NCI-H1092 (cell line): ENCODE data around the gene TEDC2.

Experiments
- DNase-seq: peaks from one replicate; lab custom pipeline; 2025; lab: John Stamatoyannopoulos, UW

Gene TEDC2

DNA sequence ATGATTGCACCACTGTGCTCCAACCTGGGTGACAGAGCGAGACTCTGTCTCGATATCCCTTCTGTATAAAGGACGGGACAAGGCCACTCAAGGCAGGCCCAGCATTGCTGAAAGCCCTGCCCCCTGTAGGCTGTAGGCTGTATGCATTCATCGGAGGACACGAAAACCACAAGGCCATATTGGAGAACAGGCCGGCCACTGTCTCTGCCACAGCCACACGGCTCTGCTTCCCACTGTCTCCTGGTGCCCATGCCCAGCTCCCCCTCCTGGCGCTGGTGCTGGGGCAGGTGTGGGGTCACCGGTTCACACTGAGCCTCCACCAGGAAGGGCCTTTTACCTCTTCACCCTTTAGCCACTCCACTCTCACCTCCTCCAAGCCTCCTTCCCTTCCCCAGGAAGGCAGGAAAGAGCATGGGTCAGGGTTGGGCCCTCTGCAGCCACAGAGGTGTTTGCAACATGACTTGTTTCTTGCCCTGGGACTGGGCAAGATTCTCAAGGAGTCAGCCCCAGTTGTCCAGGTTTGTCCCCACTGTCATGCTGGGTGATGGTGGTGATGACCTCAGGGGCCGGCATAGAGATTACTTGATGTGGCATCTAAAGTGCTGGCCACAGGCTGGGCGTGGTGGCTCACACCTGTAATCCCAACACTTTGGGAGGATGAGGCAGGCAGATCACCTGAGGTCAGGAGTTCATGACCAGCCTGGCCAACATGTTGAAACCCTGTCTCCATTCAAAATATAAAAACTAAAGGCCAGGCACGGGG lies 5.9 kb downstream of the TEDC2 start:
- DNase-seq, result no peak

DNA sequence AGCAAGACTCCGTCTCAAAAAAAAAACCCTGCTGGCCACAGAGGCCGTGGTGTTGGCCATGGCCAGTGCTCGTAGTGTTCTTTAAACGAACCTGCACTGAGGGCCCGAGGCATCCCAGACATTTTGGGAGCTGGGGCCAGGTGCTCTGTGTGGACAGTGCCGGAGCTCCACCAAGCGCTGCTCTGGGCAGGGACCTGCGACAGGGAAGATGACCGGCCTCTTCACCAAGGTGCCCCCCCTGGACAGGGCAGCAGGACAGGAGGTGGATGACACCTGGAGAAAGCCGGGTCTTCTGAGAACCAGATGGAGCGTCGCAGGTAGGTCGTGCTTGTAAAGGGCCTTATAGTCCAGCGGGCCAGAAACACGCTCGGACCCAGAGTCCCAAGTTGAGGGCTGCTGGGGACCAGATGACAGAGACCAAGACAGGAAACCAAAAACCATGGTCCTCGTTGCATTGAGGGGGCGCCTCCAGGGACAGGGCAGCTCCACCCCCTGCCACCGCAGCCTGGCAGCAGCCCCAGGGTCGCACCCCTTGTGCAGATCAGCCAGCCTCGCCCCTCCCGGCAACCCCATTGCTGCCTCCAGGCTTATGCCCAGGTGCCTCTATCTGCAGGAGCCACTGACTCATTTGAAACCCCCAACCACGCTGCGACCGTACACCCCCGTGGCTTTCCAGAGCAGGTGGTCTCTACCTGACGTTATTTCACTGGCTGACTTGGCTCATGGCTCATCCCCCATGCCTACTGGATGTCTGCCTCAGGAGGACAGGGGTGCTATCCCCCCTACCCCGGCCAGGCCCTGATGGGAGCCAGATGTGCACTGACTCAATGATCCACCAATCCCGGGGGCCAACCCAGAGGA lies 7.0 kb downstream of the TEDC2 start:
- DNase-seq, result no peak

DNA sequence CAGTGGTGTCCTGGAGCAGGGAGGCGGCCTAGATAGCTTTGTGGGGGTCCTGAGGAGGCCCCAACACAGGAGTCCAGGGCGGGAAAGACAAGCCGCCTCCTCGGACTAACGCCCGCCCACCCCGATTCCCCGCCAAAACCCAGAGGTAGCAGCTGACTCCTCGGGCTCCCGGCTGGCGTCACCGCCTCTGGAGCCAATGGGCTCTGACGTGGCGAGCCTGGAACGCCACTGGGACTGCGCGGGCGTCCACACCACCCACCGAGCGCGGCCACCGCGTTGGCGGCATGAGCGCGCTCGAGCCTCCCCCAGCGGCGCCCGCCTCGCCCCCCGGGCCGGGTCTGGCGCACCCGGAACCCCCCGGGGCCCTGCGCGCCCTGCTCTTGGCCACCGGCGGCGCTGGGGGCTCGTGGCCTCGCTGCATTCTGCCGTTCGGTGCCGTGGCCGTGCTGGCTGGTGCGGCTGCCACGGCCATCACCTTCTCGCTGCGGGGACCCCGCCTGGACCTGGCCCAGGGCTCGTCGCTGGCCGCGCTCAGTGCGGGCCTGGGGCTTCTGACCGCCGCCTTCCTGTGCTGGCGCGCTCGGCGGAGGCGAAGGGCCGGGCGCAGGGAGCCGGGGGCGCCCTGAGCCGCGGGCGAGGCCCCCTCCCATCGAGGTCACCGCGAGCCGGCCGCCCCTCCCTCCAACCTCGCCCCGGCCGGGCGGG lies 7.8 kb downstream of the TEDC2 start:
- peak; percentile 86 for DNase-seq

DNA sequence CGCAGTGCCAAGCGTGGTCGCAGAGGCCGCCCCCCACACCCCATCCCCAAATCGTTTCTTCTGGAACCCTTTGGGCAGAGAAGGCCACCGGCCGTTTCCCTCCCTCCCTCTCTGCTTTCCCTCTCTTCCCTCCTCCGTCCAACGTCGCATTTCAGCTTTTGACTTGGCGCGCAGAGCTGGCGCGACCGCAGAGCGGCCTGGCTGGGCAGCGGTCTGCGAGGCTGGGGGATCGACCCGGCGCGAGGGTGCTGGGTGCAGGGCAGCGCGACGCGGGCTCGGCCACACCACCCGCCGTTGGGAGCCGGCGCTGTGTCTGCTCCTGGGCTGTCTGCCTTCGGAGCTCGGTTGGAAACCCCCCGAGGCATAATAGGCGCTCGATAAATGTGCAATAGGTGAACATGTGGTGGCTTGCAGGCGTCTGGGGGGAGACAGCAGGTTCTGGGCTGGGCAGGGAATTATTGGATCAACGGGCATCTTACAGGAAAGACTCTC lies 8.4 kb downstream of the TEDC2 start:
- peak; percentile 87 for DNase-seq

DNA sequence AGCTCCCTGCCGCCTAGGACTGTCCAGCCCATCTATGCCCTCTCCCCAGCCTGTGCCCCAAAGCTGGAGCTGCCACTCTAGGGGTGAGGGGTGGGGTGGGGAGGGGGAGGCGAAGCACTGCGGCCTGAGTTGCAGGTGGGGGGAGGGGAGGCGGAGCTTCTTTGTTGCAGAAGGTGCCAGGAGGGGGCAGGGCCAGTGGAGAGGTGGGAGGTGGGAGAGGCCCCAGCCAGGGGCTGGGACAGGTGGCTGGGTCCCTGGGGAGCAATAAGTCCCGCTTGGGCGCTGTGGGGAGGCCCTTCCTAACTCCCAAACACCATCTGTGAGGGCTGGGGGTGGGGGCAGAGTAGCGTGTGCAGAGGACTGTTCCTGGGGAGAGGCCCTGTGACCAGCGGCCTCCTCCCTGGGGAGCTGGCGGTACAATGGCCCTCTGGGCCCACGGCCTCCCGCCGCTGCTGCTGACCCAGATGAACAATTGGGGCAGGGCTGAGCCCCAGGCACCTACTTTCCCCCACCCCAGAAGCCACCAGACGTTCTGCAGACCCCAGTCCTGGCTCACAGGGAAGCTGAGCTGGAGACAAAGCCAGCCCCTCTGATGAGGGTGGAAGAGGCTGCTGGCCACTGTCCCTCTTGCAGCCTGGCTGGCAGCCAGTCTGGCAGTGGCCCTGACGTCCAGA lies 9.0 kb downstream of the TEDC2 start:
- DNase-seq, result peak; percentile 96

DNA sequence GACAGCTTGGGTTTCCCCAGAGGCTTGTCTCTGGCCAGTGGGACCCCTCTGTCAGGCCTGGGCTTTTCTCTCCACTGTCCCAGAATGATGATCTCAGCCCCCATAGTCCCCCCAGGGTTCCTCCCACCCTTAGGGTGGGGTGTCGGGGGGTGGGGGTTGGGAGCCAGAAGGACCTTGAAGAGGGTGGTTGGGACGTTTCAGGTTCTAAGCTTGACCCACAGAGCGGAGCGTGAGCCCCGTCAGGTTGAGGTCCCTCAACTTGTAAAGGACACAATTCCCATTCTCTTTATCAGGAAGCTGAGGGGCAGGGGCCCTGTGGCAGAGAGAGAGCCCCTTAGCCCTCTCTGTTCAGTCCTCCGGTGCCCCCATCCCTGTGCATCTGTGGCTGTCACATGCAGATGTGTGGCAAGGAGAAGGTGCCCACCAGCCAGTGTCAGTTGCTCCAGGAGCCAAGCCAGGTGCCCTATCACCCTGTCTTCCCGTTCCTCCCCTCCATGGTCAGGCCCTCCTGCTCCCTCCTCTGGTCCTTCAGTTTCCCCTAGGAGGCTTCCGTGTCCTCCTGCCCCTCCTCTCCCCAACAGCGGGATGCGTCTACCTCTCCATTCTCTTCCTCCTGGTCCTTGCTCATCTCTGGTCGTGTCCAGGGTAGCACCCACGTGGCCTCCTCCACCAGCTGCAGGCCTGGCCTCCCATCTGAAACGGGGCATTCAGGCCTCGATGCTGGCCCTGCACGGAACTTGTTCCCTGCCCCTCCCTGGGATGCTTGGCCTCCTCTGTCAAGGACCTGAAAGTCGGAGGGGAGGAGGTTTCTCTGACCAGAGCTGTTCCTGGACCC lies 9.7 kb downstream of the TEDC2 start:
- DNase-seq, result peak; percentile 29

DNA sequence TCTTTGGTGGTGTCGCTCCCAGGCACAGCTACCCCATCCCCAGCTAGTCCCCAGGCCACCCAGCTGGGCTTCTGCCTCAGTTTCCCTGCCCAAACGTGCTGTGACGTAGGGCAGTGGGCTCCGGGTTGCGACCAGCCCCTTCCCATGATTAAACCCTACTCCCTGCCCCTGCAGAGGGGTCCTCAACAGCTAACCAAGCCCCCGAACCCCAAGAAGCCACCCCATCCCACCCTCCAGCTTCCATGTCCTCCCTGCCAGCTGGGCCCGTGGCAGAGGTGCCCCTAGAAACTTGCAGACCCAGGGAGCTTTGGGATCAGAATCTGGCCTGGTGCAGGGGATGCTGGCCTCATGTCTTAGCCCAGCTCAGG lies 10.3 kb downstream of the TEDC2 start:
- no peak for DNase-seq

DNA sequence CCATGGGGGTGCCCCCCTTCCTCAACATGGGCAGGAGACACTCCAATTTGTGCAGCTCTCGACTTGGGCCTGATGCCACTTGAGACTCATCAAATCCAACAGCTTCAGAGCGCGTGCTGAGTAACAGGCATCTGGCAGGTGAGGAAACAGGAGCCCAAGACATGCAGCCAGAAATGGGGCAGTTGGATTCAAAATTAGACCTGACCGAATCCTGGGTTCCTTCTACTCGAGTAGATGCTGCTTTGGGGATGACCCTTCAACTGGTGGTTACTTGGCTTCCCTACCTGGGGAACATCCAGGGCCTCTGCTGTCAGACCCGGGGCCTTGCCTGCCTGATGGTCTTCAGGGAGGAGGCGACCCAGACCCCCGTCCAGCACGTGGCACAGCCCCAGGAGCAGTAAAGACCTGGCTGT lies 10.7 kb downstream of the TEDC2 start:
- DNase-seq, result peak; percentile 72

DNA sequence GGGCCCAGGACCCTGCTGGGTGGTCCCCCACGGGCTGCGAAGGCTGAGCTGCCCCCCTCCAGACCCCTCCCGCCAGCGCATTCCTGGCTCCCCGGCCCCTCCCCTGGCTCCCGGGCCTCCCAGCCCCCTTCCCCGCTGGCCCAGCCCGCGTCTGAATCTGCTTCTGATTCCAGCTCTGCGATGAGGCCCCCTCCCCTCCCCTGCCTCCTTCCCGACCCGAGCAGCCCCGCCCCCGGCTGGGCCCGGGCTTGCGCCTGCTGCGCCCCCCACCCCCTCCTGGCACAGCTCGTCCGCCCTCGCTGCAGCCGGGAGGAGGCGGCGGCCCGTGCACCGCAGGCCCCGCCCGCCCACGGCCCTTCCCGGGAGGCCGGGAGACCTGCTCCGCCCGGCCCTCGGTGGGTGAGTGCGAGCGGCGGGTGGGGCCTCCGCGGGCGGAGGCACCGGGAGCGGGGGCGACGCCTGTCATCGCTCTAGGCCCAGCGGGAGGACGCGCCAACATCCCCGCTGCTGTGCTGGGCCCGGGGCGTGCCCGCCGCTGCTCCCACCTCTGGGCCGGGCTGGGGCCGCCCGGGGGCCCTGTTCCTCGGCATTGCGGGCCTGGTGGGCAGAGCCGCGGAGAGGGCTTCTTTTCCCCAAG lies 11.2 kb downstream of the TEDC2 start, which contains the start of gene NTN3:
TSS of gene NTN3 (plus strand) at position 282 of the 637 bp plus-strand sequence. CDS start 405 bp downstream, outside the sequence.
- DNase-seq, result peak; percentile 78

DNA sequence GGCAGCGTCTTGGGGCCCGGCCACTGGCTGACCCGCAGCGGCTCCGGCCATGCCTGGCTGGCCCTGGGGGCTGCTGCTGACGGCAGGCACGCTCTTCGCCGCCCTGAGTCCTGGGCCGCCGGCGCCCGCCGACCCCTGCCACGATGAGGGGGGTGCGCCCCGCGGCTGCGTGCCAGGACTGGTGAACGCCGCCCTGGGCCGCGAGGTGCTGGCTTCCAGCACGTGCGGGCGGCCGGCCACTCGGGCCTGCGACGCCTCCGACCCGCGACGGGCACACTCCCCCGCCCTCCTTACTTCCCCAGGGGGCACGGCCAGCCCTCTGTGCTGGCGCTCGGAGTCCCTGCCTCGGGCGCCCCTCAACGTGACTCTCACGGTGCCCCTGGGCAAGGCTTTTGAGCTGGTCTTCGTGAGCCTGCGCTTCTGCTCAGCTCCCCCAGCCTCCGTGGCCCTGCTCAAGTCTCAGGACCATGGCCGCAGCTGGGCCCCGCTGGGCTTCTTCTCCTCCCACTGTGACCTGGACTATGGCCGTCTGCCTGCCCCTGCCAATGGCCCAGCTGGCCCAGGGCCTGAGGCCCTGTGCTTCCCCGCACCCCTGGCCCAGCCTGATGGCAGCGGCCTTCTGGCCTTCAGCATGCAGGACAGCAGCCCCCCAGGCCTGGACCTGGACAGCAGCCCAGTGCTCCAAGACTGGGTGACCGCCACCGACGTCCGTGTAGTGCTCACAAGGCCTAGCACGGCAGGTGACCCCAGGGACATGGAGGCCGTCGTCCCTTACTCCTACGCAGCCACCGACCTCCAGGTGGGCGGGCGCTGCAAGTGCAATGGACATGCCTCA lies 12.0 kb downstream of the TEDC2 start:
- DNase-seq, result no peak

DNA sequence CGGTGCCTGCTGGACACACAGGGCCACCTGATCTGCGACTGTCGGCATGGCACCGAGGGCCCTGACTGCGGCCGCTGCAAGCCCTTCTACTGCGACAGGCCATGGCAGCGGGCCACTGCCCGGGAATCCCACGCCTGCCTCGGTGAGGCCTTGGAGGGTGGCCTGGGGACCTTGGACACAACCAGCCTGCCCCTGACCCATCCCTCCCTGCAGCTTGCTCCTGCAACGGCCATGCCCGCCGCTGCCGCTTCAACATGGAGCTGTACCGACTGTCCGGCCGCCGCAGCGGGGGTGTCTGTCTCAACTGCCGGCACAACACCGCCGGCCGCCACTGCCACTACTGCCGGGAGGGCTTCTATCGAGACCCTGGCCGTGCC lies 12.6 kb downstream of the TEDC2 start:
- no peak for DNase-seq

DNA sequence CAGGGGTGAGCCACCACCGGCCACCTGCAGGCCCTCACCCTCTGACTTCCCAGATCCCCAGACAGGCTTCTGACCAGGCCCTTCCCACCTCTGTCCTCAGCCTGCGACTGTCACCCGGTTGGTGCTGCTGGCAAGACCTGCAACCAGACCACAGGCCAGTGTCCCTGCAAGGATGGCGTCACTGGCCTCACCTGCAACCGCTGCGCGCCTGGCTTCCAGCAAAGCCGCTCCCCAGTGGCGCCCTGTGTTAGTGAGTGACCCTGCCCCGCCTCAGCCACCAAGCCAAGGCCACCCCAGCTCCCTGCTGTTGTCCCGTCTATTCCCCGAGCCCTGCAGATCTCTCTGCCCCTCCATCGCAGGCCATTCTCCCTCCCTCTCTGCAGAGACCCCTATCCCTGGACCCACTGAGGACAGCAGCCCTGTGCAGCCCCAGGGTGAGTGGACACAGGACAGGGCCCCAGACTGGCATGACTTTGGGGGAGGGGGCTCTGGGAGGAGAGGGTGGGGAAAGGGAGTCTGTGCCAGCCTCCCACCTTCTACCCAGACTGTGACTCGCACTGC lies 13.1 kb downstream of the TEDC2 start:
- no peak for DNase-seq

DNA sequence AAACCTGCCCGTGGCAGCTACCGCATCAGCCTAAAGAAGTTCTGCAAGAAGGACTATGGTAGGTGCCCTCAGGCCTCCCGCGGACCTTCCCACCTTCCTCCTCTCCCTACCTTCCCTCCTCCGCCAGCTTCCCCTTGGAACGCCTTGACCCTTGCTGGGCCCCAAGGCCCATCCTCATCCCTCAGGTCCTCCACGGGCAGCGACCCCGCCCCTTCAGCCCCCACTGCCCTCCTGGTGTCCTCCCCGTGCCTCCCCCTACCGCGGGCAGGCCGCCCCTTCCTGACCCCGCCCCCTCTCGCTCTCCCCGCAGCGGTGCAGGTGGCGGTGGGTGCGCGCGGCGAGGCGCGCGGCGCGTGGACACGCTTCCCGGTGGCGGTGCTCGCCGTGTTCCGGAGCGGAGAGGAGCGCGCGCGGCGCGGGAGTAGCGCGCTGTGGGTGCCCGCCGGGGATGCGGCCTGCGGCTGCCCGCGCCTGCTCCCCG lies 13.6 kb downstream of the TEDC2 start:
- no peak for DNase-seq

DNA sequence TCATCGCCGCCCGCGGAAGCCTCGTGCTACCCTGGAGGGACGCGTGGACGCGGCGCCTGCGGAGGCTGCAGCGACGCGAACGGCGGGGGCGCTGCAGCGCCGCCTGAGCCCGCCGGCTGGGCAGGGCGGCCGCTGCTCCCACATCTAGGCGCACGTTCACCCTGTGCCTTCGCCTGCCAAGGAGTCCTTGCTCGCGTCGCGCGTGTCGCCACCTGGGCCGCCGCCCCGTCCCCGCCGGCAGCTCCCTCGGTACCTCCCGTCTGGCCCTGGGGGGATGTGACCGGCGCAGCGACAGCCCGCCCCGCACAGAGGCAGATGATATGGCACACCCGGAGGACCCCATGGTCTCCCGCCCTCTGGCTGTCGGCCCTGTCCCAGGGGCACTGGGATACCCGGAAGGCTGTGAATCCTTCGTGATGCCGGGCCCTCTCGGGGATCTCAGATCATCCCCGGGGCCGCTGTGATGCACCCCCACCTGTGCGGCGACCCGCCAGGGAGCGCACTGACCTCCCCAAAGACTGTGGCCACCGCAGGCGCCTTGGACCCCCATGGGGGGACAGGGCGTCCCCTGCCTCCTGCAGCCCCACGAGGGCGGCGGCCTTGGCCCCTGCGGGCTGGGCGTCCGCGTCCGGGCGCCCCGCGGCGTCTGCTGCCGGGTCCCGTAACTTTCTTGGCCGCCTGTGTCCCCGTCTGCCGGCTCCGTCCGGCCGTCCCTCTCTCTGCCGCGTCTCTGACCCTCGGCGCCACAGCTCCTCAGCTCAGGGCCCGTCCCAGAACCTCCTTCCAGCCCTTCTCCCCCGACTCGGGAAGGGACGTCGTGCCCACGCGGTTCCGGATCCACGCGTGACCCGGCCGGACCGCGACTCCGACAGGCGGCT lies 14.3 kb downstream of the TEDC2 start:
- DNase-seq, result no peak

DNA sequence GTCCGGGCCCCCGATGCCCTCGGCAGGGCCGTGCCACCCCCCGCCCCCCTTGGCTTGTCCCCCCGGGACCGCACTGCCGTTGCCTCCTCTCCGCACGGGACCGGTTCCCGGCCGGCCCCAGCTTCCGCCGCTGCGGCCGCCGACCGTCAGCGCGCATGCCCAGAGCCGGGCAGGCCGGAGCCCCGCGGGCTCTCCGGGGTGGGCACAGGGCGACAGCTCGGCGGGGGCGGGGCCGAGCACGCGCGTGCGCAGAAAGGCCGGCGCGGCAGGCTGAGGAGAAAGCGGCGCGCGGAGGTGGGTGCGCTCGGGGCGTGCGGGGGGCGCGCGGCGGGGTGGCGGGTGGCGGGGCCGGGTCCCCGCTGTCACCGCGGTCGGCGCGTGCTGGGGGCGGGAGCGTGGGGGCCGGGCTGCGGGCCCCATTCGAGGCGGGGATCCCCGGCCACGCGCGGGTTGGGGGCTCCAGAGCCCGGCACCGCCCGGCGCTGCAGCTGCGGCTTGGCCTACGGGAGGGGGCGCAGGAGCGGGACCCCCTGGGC lies 15.0 kb downstream of the TEDC2 start, which contains the start of gene TBC1D24:
TSS of gene TBC1D24 (plus strand) at position 251 of the 536 bp plus-strand sequence. CDS start 21,022 bp downstream, outside the sequence.
- DNase-seq, result peak; percentile 77

DNA sequence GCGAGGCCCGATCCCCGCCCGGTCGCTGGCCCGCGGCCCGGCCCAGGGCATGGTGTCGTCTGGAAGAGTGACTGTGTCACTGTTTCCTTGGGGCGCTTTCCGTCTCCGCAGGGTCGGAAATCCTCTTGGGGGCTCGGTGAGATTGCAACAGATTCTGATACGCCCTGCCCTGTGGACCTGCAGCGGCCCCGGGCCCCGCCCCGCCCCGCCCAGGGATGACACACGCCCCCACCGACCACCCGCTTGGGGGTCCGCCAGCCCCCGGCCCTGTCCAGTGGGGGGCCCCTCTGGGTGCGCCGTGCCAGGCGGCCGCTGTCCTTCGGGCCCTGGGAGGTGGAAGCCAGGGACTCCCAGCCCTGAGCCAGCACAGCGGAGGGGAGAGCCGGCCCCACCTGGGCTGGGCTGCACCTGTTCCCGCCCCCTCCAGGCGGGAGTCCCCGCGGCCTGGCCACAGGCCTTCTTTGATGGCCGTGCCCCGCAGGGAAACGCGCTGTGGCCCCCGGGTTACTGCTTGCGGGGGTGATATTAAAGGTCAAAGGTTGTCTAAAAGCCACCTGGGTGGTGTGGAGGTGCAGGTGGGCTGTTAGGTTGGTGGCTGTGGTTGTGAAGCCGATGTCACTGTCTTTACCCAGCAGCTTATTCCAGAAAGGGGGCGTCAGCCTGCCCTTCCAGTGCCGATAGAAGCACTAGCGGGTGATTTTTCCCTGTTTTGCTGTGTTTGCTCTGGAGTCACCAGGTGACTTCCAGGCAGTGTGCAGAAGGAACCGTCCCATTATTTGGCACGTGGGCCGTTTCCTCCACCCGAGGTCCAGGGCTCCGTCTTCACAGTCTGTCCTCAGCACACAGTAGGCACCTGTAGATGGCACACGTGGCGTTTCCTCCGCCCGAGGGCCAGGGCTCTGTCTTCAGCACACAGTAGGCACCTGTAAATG lies 15.8 kb downstream of the TEDC2 start:
- no peak for DNase-seq

DNA sequence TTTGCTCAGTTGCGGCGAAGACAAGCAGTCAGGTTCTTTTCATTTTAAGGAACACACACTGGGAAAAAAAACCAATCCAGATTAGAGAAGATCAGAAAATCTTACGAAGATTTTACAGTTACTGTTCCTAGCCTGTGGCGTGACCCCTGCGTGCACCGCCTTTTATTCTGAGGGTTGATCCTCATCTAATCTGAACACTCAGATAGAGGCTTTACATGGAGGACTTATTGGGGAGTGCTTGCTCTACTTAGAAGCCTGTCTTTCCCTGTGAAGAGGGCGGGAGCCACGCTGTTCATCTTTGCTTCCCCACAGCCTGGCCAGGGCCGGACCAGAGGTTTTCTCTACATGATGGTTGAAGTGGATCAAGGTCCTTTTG lies 16.4 kb downstream of the TEDC2 start:
- DNase-seq, result no peak
